ENCODE results near the gene DNAH9.

The DNAH9 gene

GRCh38 chr17:11608396-11608795 is 10.1 kb downstream of the DNAH9 start:
- DNase-seq, result no peak

GRCh38 chr17:11610999-11611566 is 12.8 kb downstream of the DNAH9 start:
- DNase-seq, result no peak

DNA sequence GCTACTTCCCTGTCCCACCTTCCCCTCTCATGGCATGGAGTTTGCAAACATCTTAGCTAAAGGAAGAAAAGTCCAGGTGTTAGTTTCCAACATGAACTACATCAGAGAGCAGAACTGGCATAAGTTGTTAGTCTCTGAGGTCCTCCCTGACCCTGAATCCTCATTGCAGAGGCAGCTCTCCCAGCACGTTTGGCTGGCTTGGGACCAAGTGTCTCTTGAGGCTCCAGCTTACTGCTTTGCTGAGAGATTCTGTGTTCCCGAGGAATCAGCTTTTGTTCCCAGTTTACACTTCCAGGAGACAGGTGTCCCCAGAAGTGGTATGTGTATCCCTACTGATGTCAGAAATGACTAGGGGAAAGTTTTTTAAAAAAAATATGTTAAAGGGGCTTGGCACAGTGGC is 14.7 kb downstream of the DNAH9 start:
- no peak for DNase-seq

- no peak for DNase-seq
These were observed 20.7 kb downstream of the DNAH9 start for GRCh38 chr17:11618861-11619566.

DNA sequence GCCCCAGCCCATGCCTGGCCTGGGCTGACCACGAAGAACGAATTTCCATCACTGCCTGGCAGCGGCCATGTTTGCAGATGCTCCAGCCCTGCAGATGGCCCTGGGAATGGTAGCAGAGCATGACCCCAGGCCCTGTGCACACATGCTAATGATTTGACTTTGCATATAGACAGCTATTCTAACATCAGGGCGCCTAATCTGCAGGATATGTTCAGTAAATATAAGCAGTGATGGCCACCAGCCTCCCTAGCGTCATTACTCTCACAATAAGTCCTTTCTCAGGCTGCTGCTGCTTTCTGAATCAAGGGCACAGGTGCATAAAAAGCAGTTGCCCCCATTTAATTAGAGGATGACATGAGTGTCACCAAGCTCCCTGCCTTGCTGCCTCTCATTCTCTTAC is 24.2 kb downstream of the DNAH9 start:
- DNase-seq, result no peak

DNA sequence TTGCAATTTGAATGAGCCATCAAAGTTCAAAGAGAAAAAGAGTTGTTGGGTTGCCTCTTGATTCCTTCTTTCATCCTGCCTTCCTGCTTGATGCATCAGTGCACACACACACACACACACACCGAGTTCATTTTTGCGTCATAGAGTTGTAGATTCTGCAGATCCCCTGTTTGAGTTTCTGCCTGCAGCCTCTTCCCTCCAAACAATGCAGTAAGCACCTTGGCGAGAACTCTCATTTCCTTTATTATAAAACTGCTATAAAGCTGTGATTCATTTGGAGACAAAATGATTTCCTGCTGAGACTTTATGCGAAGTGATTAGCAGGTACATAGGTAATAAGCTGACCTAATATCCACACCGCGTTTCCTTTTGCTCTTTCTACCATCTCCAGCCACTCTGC is 26.7 kb downstream of the DNAH9 start:
- no peak for DNase-seq

GRCh38 chr17:11625878-11626277 is 27.6 kb downstream of the DNAH9 start:
- DNase-seq, result no peak

DNA sequence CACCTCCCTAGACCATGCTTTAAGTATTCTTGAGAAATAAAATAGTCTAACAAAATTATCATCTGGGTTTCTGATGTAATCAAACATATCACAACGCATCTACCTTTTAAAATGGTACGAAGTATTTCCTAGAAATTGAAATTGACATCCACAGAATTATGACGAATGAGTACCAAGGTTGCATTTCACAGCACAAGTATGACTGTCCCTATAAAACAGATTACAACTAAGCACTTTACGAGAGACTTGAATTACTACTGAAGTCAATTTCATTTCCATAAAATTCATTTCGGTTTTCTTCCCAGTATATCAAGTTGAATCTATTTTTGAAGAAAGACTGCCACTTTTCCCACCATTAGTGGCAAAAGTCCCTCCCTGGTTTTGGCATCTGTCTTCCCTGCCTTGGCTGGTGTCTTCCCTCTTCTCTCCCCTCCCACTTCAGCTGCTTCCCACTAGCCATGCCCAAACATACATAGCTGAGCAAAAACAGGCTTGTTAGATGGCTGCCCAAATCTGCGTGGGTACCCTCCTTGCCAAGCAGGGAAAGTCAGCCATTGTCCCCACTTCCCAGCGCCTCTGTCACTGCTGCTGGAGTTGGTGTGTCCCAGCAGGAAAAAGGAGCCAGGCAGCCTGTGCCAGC is 29.2 kb downstream of the DNAH9 start:
- no peak for DNase-seq

DNA sequence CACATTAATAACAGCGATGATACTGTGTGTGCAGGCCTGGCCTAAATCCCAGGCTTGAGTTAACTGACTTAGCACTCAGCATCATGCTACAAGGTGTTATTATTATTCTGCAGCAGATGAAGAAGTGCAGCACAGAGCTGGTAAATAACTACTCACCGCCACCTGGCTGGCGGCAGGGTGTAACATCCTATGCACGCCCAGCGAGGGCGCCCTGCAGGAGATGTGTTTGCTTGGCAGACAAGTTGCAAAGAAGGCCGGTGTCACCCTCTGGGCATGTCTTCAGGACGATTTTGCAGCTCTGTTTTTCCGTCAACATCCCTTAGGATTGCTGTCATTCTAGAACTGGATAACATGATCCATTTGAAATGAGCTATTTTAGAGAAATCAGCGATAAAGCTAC is 30.1 kb downstream of the DNAH9 start:
- DNase-seq, result no peak

DNA sequence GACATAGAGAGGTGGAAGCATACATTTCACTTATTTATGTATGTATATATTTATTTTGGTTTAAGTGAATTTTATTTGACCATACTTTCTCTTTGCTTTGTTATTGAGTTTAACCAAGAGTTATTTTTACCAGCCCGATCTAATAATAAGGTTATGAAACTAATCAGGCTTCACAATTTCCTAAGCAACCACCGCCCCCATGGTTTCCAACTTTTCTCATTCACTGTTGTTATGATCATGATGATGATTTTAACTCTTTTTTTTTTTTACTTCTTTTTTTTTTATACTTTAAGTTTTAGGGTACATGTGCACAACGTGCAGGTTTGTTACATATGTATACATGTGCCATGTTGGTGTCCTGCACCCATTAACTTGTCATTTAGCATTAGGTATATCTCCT is 30.6 kb downstream of the DNAH9 start:
- no peak for DNase-seq

GRCh38 chr17:11636771-11637170 is 38.5 kb downstream of the DNAH9 start:
- DNase-seq, result no peak

DNA sequence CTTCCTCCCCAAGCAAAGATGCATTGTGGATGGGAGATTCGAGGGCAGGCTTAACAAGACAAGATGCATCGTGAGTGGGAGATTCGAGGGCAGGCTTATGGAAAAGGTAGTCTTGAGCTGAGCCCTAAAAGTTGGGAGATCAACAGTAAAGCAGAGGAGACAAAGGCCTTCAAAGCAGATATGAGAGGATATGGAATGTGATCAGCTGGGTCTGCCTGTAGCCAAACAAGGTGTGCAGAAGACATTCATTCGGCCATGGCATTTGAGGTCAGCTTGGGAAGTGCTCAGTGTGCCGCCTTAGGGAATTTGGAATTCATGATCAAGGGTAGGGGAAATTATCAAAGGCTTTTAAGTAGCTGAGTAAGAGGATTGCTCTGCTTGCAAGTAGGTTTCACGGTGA is 39.5 kb downstream of the DNAH9 start:
- no peak for DNase-seq

- DNase-seq, result no peak
These were observed 40.5 kb downstream of the DNAH9 start for GRCh38 chr17:11638700-11639265.

GRCh38 chr17:11639736-11640462 is 41.6 kb downstream of the DNAH9 start:
- DNase-seq, result no peak

- DNase-seq, result no peak
These were observed 42.2 kb downstream of the DNAH9 start for GRCh38 chr17:11640463-11640814.

DNA sequence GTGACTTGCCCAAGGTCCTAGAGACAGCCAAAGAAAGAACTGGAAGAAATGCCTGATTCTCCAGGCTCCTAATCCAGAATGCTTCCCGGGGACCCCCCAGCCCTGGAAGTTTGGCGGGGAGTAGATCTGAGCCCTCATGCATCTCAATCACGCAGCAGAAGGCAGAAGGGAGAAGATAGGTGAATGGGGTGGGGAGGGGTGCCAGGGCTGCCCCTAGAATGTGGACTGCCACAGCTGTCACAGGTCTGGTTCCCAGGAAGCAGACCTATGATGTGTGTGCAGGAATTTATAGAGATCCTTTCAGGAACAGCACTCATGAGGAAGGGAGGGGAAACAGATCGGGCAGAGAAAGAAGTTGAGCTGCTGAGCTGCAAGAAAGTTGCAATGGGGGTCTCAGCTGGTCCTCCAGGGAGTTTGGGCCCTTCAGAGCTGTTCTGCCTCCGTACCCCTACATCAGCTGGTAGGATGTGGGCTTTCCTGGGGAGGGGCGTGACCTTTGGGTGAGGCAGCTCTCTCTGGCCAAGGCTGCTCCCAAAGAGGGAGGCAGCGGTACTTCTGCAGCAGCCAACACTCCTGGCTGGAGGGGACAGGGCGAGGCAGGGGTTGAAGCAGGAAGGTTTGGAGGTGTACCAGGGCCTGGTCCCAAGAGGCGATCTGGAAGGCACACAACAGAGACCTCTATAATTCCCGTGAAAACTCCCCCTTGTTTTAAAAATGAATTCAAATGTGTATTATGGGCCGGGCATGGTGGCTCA is 43.4 kb downstream of the DNAH9 start:
- no peak for DNase-seq

- DNase-seq, result no peak
These were observed 44.4 kb downstream of the DNAH9 start for GRCh38 chr17:11642655-11643054.

- DNase-seq, result no peak
These were observed 45.6 kb downstream of the DNAH9 start for GRCh38 chr17:11643851-11644250.

DNA sequence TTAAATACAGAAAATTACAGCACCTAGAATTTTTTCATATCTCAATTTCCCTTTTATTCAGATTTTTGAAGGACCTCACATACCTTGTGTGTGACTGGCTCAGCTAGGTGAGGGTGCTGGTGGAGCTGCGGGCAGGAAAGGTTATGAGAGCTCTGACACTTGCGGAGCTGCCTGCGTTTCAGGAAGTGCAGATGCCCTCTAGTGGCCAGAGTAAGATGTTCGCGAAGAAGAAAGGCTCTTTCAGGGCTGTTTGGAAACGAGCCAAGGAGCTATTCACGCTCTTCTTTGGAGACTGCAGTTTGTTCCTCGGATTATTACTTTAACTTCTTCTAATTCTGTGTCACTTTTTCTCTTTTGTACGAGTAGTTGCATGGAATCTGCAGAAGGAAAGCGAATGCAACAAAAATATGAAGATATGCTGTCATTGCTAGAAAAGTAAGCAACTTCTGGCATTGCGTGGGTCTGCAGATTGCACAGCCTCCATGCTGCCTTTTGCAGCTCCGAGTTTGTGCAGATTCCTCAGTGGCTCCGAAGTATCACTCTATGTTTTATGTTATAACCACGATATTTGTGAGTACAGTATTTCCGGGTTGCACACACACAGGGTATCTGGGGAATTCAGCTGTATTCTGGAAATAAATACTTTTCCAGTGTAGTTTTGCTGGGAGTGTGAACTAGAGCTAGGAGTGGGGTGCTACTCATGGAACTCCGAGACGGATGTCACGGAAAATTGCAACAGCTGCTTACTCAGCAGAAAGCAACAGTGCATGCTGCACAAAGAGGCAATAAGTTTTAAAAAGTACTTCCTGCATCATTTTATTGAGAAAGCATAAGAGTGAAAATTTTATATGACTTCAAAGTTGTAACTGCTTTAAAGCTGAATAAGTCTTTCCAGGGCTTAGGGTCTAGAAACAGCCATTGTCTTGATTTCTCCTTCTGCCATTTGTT is 46.3 kb downstream of the DNAH9 start:
- peak; percentile 46 to 48 for DNase-seq

GRCh38 chr17:11645426-11645825 is 47.2 kb downstream of the DNAH9 start:
- no peak for DNase-seq

DNA sequence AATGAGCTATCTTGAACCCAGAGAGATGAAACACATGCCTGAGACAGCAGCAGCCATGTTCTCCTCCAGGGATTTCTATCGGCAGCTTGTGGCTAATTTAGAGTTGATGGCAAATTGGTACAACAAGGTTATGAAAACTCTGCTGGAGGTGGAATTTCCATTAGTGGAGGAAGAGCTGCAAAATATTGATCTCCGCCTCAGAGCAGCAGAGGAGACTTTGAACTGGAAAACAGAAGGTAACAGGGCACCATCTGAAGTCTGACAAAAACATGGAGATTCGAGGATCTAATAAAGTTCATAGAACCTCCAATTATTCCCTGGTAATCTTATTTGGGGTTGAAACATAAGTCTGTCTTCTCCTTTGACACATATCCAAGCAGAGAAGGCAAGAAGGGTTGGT is 52.8 kb downstream of the DNAH9 start:
- DNase-seq, result no peak

GRCh38 chr17:11668618-11669017 is 70.3 kb downstream of the DNAH9 start:
- no peak for DNase-seq

Measured in NCI-H1930 (cell line).